Activated CD4-positive, alpha-beta T cell treated with anti-CD3 and anti-CD28 coated beads, Interleukin-2, Interleukin-6, amounts not matched to agents 100 ng/mL and 50 ng/mL, durations not matched to agents 16 hours and 8 hours (primary cell): ENCODE data around the gene ERAP2.
"Not testable (repeated sequence)": the region's sequence is repeated elsewhere in the genome, so short reads cannot be mapped to it uniquely, and the experiment has no call there.

Experiments
- DNase-seq: peaks from one replicate; pipeline ENCODE4 v3.0.0-alpha.2; 2020

ERAP2 gene

GRCh38 chr5:96876292-96876850 lies at the start of gene ERAP2:
Gene ERAP2 (plus strand): TSS chr5:96876500. CDS start chr5:96879686, 3,186 bp downstream.
- peak; percentile 69 for DNase-seq

GRCh38 chr5:96829297-96829696 lies 47.0 kb upstream of the ERAP2 start:
- no peak for DNase-seq

GRCh38 chr5:96834016-96834415 lies 42.3 kb upstream of the ERAP2 start:
- no peak for DNase-seq

GRCh38 chr5:96835791-96836191 lies 40.5 kb upstream of the ERAP2 start:
- no peak for DNase-seq

GRCh38 chr5:96836817-96837216 lies 39.5 kb upstream of the ERAP2 start:
- no peak for DNase-seq

- DNase-seq, result no peak
Observed at GRCh38 chr5:96837303-96837702, 39.0 kb upstream of the ERAP2 start.

GRCh38 chr5:96838201-96839070 lies 37.9 kb upstream of the ERAP2 start:
- no peak for DNase-seq

- DNase-seq, result no peak
Observed at GRCh38 chr5:96839071-96839592, 37.2 kb upstream of the ERAP2 start.

- DNase-seq, result not testable (repeated sequence)
Observed at GRCh38 chr5:96841931-96842330, 34.4 kb upstream of the ERAP2 start.

GRCh38 chr5:96843140-96843539 lies 33.2 kb upstream of the ERAP2 start:
- no peak for DNase-seq

- DNase-seq, result no peak
Observed at GRCh38 chr5:96844481-96844990, 31.8 kb upstream of the ERAP2 start.

GRCh38 chr5:96851312-96852062 lies 24.8 kb upstream of the ERAP2 start:
- DNase-seq, result no peak

- DNase-seq, result no peak
Observed at GRCh38 chr5:96852759-96853158, 23.5 kb upstream of the ERAP2 start.

- no peak for DNase-seq
Observed at GRCh38 chr5:96854067-96854466, 22.2 kb upstream of the ERAP2 start.

GRCh38 chr5:96855031-96855872 lies 21.0 kb upstream of the ERAP2 start:
- DNase-seq, result no peak

- DNase-seq, result no peak
Observed at GRCh38 chr5:96856371-96856770, 19.9 kb upstream of the ERAP2 start.

GRCh38 chr5:96857454-96857853 lies 18.8 kb upstream of the ERAP2 start:
- DNase-seq, result no peak

- DNase-seq, result no peak
Observed at GRCh38 chr5:96857924-96858323, 18.4 kb upstream of the ERAP2 start.

GRCh38 chr5:96859375-96859774 lies 16.9 kb upstream of the ERAP2 start:
- DNase-seq, result no peak

- no peak for DNase-seq
Observed at GRCh38 chr5:96861076-96861475, 15.2 kb upstream of the ERAP2 start.

- DNase-seq, result no peak
Observed at GRCh38 chr5:96863114-96863513, 13.2 kb upstream of the ERAP2 start.

GRCh38 chr5:96863949-96864584 lies 12.2 kb upstream of the ERAP2 start:
- peak; percentile 49 for DNase-seq
